ENCODE data around the gene CAPN10.

CAPN10 gene

DNA sequence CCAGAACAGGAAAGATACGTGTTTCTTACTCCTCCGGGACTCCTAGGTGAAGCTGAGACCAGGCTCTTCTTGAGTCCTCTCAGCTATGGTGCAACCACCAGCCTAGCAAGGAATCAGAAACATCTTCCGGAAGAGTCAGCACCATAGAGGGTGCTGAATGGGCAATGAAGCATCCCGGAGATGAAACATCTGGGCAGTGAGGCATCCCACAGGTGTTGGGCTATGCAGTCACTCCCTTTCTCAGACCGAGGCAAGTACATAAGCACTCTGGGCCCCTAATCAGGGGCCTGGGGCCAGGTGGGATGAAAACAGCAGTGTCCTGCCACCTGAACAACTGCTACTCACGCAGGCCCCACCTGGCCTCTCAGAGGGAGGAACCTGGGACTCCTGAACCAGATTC is 1.4 kb upstream of the CAPN10 start:
- POLR2A ChIA-PET = interaction anchor here (1.6 to 3.6 kb wide), 2 partner anchors 18 to 24 kb away, joined by 16 to 39 read pairs; partner anchors contain the start of genes DUSP28 and RNPEPL1
- peaks cover 2 to 34% (median 32%) of the 10 kb centered on the region in 4 experiments for H3K4me1 ChIP-seq (ENCODE audit: control extremely low read depth in 1 of 4, control insufficient read depth in 4 of 4, insufficient read depth in 4 of 4, low read length in 3 of 4)

DNA sequence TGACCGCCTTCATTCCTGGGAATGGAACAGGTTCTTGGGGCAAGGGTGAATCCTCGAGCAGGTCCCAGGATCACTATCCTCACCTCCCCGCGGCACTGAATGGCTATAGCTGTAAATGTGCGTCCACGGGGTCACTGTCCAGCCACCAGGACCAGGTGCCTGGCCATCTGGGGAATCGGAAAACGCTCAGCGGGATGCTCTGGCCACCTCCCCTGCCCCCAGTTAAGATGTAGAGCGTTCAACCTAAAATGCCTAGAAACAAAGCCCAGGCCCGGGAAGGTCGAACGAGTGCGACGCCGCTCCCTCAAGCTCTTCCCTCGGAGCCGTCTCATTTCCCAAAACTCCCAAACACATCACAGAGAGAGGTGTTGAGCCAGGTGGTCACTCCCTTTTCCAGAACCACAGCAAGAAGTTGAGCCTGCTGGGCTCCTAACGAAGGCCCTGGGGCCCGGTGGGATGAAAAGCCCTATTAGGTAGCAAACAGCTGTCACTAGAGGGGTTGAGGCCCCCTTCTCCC is 795 bp upstream of the CAPN10 start:
- peaks cover 2 to 34% (median 32%) of the 10 kb centered on the region in 4 experiments for H3K4me1 ChIP-seq (ENCODE audit: control extremely low read depth in 1 of 4, control insufficient read depth in 4 of 4, insufficient read depth in 4 of 4, low read length in 3 of 4)
- CTCF ChIA-PET = interaction anchor here (0.7 to 4.0 kb wide), 10 partner anchors 9 to 255 kb away, joined by 3 to 20 read pairs (median 3); partner anchors contain the start of gene ANKMY1
- DNase-seq = no peak
- H3K9me3 ChIP-seq (ENCODE audit: control extremely low read depth in 1 of 5, control insufficient read depth in 4 of 5, insufficient read depth in 2 of 5, low read depth in 1 of 5, low read length in 4 of 5) = peaks cover 0 to 4% (median 0%) of the 10 kb centered on the region in 5 experiments
- WGBS (ENCODE audit: insufficient coverage) = 9% methylated on average over 12 of the region's 20 CpGs
- H3K4me3 ChIP-seq (ENCODE audit: control insufficient read depth in 1 of 7, extremely low read depth in 1 of 7, insufficient read depth in 4 of 7, low read depth in 2 of 7, low read length in 6 of 7) = peak overlapping the region; percentile 43 to 97 (median 90)
- peaks cover 5 to 19% (median 15%) of the 10 kb centered on the region in 4 experiments for H3K36me3 ChIP-seq (ENCODE audit: control insufficient read depth in 4 of 4, insufficient read depth in 4 of 4, low read length in 3 of 4)
- H3K27me3 ChIP-seq (replicated peaks in 2 of 5; ENCODE audit: control insufficient read depth in 4 of 5, insufficient read depth in 5 of 5, low read length in 4 of 5) = no peaks in the 10 kb centered on the region
- H3K27ac ChIP-seq (ENCODE audit: insufficient read depth in 1 of 2, low read depth in 1 of 2, low read length in 2 of 2, poor library complexity in 1 of 2, severe bottlenecking in 2 of 2) = peak overlapping the region; percentile 58 to 84
- POLR2A ChIA-PET = interaction anchor here (0.6 to 3.6 kb wide), 6 partner anchors 14 to 40 kb away, joined by 3 to 39 read pairs (median 4); partner anchors contain the start of genes DUSP28, GPR35 and RNPEPL1

More for the DNA sequence above, 1.4 kb upstream of the CAPN10 start:
- Histone ChIP-seq H3K9me3 (ENCODE audit: control extremely low read depth in 1 of 5, control insufficient read depth in 4 of 5, insufficient read depth in 2 of 5, low read depth in 1 of 5, low read length in 4 of 5) (peaks cover 0 to 4% (median 0%) of the 10 kb centered on the region in 5 experiments), H3K36me3 (ENCODE audit: control insufficient read depth in 4 of 4, insufficient read depth in 4 of 4, low read length in 3 of 4) (peaks cover 5 to 14% (median 10%) of the 10 kb centered on the region in 4 experiments), H3K27me3 (replicated peaks in 2 of 5; ENCODE audit: control insufficient read depth in 4 of 5, insufficient read depth in 5 of 5, low read length in 4 of 5) (no peaks in the 10 kb centered on the region), H3K4me3 (ENCODE audit: control insufficient read depth in 1 of 7, extremely low read depth in 1 of 7, insufficient read depth in 4 of 7, low read depth in 2 of 7, low read length in 6 of 7) (peak overlapping the region in 5 of 7 experiments; percentile 86 to 97 (median 91)), H3K27ac (ENCODE audit: insufficient read depth in 1 of 2, low read depth in 1 of 2, low read length in 2 of 2, poor library complexity in 1 of 2, severe bottlenecking in 2 of 2) (peak overlapping the region in 1 of 2 experiments; percentile 84)
- CTCF ChIA-PET = interaction anchor here (1.0 to 4.0 kb wide), 7 partner anchors 9 to 71 kb away, joined by 3 to 20 read pairs (median 6); no protein-coding TSS in a partner anchor
- WGBS (ENCODE audit: insufficient coverage) = 88% methylated on average over 6 of the region's 6 CpGs
- no peak for DNase-seq

DNA sequence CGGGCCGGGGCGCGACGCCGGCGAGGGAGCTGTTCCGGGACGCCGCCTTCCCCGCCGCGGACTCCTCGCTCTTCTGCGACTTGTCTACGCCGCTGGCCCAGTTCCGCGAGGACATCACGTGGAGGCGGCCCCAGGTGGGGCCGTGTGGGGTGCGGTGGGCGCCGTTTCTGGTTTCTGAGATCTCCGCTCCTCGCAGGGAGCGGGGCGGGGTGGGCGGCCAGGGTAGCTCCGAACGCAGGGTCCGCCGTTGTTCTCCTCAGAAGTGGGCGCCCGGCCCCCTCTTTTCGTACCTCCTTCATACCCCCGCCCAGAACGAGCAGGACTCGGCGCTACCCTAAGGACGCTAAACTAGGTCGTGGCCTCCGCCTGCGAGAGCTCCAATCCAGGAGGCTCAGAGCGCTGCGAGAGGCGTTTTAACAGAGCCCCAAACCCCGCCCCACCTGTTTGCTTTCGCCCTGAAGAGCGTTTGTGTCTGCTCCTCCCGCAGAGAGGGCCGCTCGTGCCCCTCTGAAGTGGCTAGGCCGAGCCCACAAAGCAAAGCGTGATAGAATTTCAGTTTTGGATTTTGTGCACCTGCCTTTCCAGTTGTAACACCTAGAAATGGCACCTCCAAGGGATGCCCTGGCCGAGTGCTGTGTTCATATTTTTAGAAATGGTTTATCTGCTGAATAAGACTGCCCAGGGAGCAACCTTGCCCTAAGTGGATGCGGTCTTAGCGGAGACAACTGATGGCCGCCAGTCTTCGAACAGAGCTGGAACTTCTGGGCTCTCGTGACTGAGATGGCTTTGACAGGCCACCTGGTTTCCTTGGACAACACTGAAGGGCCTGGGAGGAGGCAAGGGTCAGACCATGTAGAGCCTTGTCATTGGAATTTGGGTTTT is 626 bp downstream of the CAPN10 start:
- H3K4me1 ChIP-seq (ENCODE audit: control extremely low read depth in 1 of 4, control insufficient read depth in 4 of 4, insufficient read depth in 4 of 4, low read length in 3 of 4) = peaks cover 2 to 34% (median 32%) of the 10 kb centered on the region in 4 experiments
- POLR2A ChIA-PET = interaction anchor here (0.7 to 3.6 kb wide), 8 partner anchors 16 to 38 kb away, joined by 3 to 39 read pairs (median 3); partner anchors contain the start of genes DUSP28, GPR35 and RNPEPL1
- CTCF ChIA-PET = interaction anchor here (0.8 to 4.0 kb wide), 16 partner anchors 12 to 146 kb away, joined by 3 to 20 read pairs (median 4); partner anchors contain the start of gene ANKMY1

DNA sequence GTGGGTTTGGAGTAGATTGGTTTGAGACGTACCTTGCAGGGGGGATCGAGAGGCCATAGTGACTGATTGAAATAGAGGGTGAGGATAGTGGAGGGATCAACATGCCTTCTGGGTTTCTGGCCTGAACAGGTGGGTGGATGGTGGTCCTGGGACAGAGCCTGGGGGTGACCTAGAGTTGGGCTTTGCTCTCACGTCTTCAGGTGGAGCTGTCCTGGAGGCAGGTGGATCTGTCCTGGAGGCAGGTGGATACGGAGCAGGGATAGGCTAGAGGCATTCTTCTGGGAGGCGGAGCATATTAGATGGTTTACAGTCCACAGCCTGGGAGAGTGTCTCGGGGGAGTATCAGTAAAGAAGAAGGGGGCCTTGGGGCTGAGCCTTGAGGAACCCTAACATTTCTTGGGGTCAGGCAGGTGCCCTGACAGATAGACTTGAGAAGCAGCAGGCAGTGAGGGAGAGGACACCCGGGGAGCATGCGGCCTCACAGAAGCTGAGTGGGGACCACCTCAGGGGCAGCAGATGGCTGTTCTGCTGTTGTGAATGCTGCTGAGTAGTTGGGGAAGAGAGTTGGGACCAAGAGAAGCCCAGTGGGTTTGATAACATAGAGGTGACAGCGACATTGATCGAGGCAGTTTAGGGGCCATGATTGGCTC is 1.6 kb downstream of the CAPN10 start:
- Histone ChIP-seq H3K36me3 (ENCODE audit: control insufficient read depth in 4 of 4, insufficient read depth in 4 of 4, low read length in 3 of 4) (peaks cover 5 to 35% (median 28%) of the 10 kb centered on the region in 4 experiments), H3K27ac (ENCODE audit: insufficient read depth in 1 of 2, low read depth in 1 of 2, low read length in 2 of 2, poor library complexity in 1 of 2, severe bottlenecking in 2 of 2) (no peak overlapping the region), H3K9me3 (ENCODE audit: control extremely low read depth in 1 of 5, control insufficient read depth in 4 of 5, insufficient read depth in 2 of 5, low read depth in 1 of 5, low read length in 4 of 5) (no peaks in the 10 kb centered on the region), H3K4me3 (ENCODE audit: control insufficient read depth in 1 of 7, extremely low read depth in 1 of 7, insufficient read depth in 4 of 7, low read depth in 2 of 7, low read length in 6 of 7) (peak overlapping the region in 3 of 7 experiments; percentile 86 to 97 (median 95)), H3K4me1 (ENCODE audit: control extremely low read depth in 1 of 4, control insufficient read depth in 4 of 4, insufficient read depth in 4 of 4, low read length in 3 of 4) (peaks cover 2 to 34% (median 32%) of the 10 kb centered on the region in 4 experiments), H3K27me3 (replicated peaks in 2 of 5; ENCODE audit: control insufficient read depth in 4 of 5, insufficient read depth in 5 of 5, low read length in 4 of 5) (no peaks in the 10 kb centered on the region)
- WGBS (ENCODE audit: insufficient coverage) = 92% methylated on average over 10 of the region's 10 CpGs
- ChIA-PET CTCF (interaction anchor here (0.6 to 2.8 kb wide), 13 partner anchors 15 to 143 kb away, joined by 3 to 16 read pairs (median 4); no protein-coding TSS in a partner anchor), POLR2A (interaction anchor here (1.2 to 3.6 kb wide), 3 partner anchors 21 to 35 kb away, joined by 3 to 39 read pairs (median 3); partner anchors contain the start of gene RNPEPL1)
- DNase-seq = no peak

More for the DNA sequence above, 626 bp downstream of the CAPN10 start:
- Histone ChIP-seq H3K4me3 (ENCODE audit: control insufficient read depth in 1 of 7, extremely low read depth in 1 of 7, insufficient read depth in 4 of 7, low read depth in 2 of 7, low read length in 6 of 7) (peak overlapping the region; percentile 68 to 97 (median 90)), H3K27ac (ENCODE audit: insufficient read depth in 1 of 2, low read depth in 1 of 2, low read length in 2 of 2, poor library complexity in 1 of 2, severe bottlenecking in 2 of 2) (peak overlapping the region in 1 of 2 experiments; percentile 84), H3K36me3 (ENCODE audit: control insufficient read depth in 4 of 4, insufficient read depth in 4 of 4, low read length in 3 of 4) (peaks cover 5 to 33% (median 27%) of the 10 kb centered on the region in 4 experiments), H3K27me3 (replicated peaks in 2 of 5; ENCODE audit: control insufficient read depth in 4 of 5, insufficient read depth in 5 of 5, low read length in 4 of 5) (no peaks in the 10 kb centered on the region), H3K9me3 (ENCODE audit: control extremely low read depth in 1 of 5, control insufficient read depth in 4 of 5, insufficient read depth in 2 of 5, low read depth in 1 of 5, low read length in 4 of 5) (no peaks in the 10 kb centered on the region)
- WGBS (ENCODE audit: insufficient coverage) = 7% methylated on average over 48 of the region's 62 CpGs
- DNase-seq = peak in 2 of 3 donors; percentile 55 to 58

DNA sequence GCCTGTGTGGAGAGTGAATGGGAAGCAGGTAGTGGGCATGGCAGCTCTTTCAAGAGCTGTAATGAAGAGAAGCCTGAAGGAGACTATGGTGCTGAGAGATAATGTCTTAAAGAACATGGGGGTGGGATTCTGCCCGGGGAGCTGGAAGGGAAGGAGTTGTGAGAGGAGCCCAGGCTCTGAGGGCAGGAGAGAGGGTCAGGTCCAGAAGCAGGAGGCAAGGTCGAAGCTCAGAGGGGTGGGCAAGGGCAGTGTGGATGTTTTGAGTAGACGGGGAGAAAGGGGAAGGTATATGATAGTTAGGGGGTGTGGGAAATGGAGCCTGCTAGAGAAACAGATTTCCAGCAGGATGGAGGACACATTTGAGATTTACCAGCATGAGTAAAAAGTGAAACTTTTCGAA is 2.1 kb downstream of the CAPN10 start:
- H3K36me3 ChIP-seq (ENCODE audit: control insufficient read depth in 4 of 4, insufficient read depth in 4 of 4, low read length in 3 of 4) = peaks cover 5 to 41% (median 30%) of the 10 kb centered on the region in 4 experiments
- ChIA-PET CTCF (interaction anchor here (0.6 to 2.4 kb wide), 7 partner anchors 15 to 76 kb away, joined by 3 to 6 read pairs (median 4); no protein-coding TSS in a partner anchor), POLR2A (interaction anchor here (3.6 kb wide), 1 partner anchor 22 kb away, joined by 39 read pairs; the partner anchor contains the start of gene RNPEPL1)
- no peak overlapping the region for H3K4me3 ChIP-seq (ENCODE audit: control insufficient read depth in 1 of 7, extremely low read depth in 1 of 7, insufficient read depth in 4 of 7, low read depth in 2 of 7, low read length in 6 of 7)
- no peaks in the 10 kb centered on the region for H3K9me3 ChIP-seq (ENCODE audit: control extremely low read depth in 1 of 5, control insufficient read depth in 4 of 5, insufficient read depth in 2 of 5, low read depth in 1 of 5, low read length in 4 of 5)
- DNase-seq = no peak
- no peaks in the 10 kb centered on the region for H3K27me3 ChIP-seq (replicated peaks in 2 of 5; ENCODE audit: control insufficient read depth in 4 of 5, insufficient read depth in 5 of 5, low read length in 4 of 5)
- WGBS (ENCODE audit: insufficient coverage) = 90% methylated on average over 4 of the region's 4 CpGs
- H3K27ac ChIP-seq (ENCODE audit: insufficient read depth in 1 of 2, low read depth in 1 of 2, low read length in 2 of 2, poor library complexity in 1 of 2, severe bottlenecking in 2 of 2) = no peak overlapping the region
- H3K4me1 ChIP-seq (ENCODE audit: control extremely low read depth in 1 of 4, control insufficient read depth in 4 of 4, insufficient read depth in 4 of 4, low read length in 3 of 4) = peaks cover 2 to 34% (median 32%) of the 10 kb centered on the region in 4 experiments

DNA sequence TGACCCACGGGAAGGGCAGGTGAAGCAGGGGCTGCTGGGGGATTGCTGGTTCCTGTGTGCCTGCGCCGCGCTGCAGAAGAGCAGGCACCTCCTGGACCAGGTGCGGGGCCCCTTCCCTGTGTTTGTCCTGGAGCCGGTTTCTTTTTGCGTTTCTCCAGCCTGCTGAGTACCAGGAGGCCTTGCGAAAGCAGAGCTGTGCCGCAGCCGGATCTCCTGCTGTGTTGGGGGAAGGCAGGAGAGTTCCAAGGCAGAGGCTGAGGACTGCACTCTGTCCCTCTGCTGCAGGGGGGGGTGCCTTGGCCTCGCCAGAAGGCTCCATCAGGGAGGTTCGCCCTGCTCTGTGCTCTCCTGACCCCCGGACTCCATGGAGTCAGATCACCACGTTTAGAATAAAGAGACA is 2.8 kb downstream of the CAPN10 start:
- ChIA-PET CTCF (interaction anchor here (1.0 to 2.4 kb wide), 4 partner anchors 14 to 32 kb away, joined by 3 to 6 read pairs (median 4); no protein-coding TSS in a partner anchor), POLR2A (no interaction called here)
- H3K9me3 ChIP-seq (ENCODE audit: control extremely low read depth in 1 of 5, control insufficient read depth in 4 of 5, insufficient read depth in 2 of 5, low read depth in 1 of 5, low read length in 4 of 5) = no peaks in the 10 kb centered on the region
- 96% methylated on average over 10 of the region's 14 CpGs for WGBS (ENCODE audit: insufficient coverage)
- no peak for DNase-seq
- H3K27ac ChIP-seq (ENCODE audit: insufficient read depth in 1 of 2, low read depth in 1 of 2, low read length in 2 of 2, poor library complexity in 1 of 2, severe bottlenecking in 2 of 2) = no peak overlapping the region
- no peak overlapping the region for H3K4me3 ChIP-seq (ENCODE audit: control insufficient read depth in 1 of 7, extremely low read depth in 1 of 7, insufficient read depth in 4 of 7, low read depth in 2 of 7, low read length in 6 of 7)
- peaks cover 5 to 41% (median 34%) of the 10 kb centered on the region in 4 experiments for H3K36me3 ChIP-seq (ENCODE audit: control insufficient read depth in 4 of 4, insufficient read depth in 4 of 4, low read length in 3 of 4)
- peaks cover 2 to 33% (median 32%) of the 10 kb centered on the region in 4 experiments for H3K4me1 ChIP-seq (ENCODE audit: control extremely low read depth in 1 of 4, control insufficient read depth in 4 of 4, insufficient read depth in 4 of 4, low read length in 3 of 4)
- no peaks in the 10 kb centered on the region for H3K27me3 ChIP-seq (replicated peaks in 2 of 5; ENCODE audit: control insufficient read depth in 4 of 5, insufficient read depth in 5 of 5, low read length in 4 of 5)

All from common myeloid progenitor, CD34-positive (primary cell).